ENCODE measurements around the gene CAMLG. TPM values are rescaled to one million over a fixed set of nuclear protein-coding genes. Genes with fewer than 3 reads are reported as not detected.

CAMLG gene
- total and polyA plus RNA-seq, 7 donors = 27.0 to 81.3 (median 60.5) TPM

- no peaks in the 10 kb centered on the region for H3K9me3 ChIP-seq
- no peaks in the 10 kb centered on the region for H3K4me1 ChIP-seq
- TF ChIP-seq, protein P1, sequence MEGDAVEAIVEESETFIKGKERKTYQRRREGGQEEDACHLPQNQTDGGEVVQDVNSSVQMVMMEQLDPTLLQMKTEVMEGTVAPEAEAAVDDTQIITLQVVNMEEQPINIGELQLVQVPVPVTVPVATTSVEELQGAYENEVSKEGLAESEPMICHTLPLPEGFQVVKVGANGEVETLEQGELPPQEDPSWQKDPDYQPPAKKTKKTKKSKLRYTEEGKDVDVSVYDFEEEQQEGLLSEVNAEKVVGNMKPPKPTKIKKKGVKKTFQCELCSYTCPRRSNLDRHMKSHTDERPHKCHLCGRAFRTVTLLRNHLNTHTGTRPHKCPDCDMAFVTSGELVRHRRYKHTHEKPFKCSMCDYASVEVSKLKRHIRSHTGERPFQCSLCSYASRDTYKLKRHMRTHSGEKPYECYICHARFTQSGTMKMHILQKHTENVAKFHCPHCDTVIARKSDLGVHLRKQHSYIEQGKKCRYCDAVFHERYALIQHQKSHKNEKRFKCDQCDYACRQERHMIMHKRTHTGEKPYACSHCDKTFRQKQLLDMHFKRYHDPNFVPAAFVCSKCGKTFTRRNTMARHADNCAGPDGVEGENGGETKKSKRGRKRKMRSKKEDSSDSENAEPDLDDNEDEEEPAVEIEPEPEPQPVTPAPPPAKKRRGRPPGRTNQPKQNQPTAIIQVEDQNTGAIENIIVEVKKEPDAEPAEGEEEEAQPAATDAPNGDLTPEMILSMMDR (IDR thresholded peaks at IDR 0.05) = no peak
- TF ChIP-seq POLR2AphosphoS5 (IDR thresholded peaks at IDR 0.05) (no peak), POLR2A (IDR thresholded peaks at IDR 0.05) (no peak), EP300 (IDR thresholded peaks at IDR 0.05) (no peak)
- peaks cover 8 to 97% (median 52%) of the 10 kb centered on the region in 4 donors for H3K36me3 ChIP-seq
- H3K4me3 ChIP-seq = no peak overlapping the region
- WGBS, 2 donors = 93% methylated on average over 10 of the region's 10 CpGs
- DNase-seq = no peak
- H3K27me3 ChIP-seq = no peaks in the 10 kb centered on the region
- intact Hi-C loops (cut with DNase I) = loop anchor here (10.0 kb wide), 1 partner anchor 52 kb away; no protein-coding TSS in a partner anchor
- no peak overlapping the region for H3K27ac ChIP-seq
Measured at GRCh38 chr5:134772461-134773125, 34.2 kb downstream of the CAMLG start.

- WGBS, 2 donors = 88 to 92% methylated on average over 2 of the region's 2 CpGs
- no peaks in the 10 kb centered on the region for H3K4me1 ChIP-seq
- H3K4me3 ChIP-seq = no peak overlapping the region
- intact Hi-C loops (cut with DNase I) = loop anchor here (10.0 kb wide), 1 partner anchor 47 kb away; no protein-coding TSS in a partner anchor
- peaks cover 6 to 98% (median 50%) of the 10 kb centered on the region in 4 donors for H3K36me3 ChIP-seq
- no peak for TF ChIP-seq POLR2AphosphoS5 (IDR thresholded peaks at IDR 0.05)
- TF ChIP-seq EP300 (IDR thresholded peaks at IDR 0.05) = no peak
- no peaks in the 10 kb centered on the region for H3K9me3 ChIP-seq
- no peaks in the 10 kb centered on the region for H3K27me3 ChIP-seq
- no peak for DNase-seq
- H3K27ac ChIP-seq = no peak overlapping the region
Measured at GRCh38 chr5:134777366-134777765, 39.0 kb downstream of the CAMLG start.

DNA sequence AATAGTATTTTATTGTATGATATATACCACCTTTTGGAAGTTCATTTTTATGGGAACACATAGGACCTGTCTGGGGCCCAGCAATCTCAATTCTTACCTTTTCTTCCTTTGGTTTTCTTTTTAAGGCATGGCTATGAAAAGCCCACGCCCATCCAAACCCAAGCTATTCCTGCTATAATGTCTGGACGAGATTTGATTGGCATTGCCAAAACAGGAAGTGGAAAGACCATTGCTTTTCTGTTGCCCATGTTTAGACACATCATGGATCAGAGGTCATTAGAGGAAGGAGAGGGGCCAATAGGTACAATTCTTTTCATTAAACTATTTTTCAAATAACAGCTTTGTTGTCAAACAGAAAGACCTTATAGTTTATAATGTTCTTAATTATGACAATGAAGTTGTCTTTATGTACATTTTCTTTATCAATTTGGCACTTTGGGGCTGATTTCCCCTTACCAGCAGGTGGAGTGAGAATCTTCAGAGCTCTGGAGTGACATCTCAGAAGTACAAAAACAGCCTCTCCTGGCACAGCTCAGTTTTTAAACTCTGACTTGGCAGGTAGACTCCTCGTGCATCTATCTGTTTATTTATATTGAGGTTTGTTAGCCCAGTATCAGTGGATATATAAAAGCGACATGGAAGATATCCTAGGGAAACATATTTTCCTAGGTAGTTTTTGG, 46.0 kb downstream of the CAMLG start:
- Histone ChIP-seq H3K27ac (no peak overlapping the region), H3K4me3 (no peak overlapping the region), H3K36me3 (peaks cover 3 to 93% (median 37%) of the 10 kb centered on the region in 4 donors), H3K4me1 (no peaks in the 10 kb centered on the region), H3K27me3 (no peaks in the 10 kb centered on the region), H3K9me3 (no peaks in the 10 kb centered on the region)
- no peak for DNase-seq
- TF ChIP-seq POLR2AphosphoS5 (IDR thresholded peaks at IDR 0.05) = no peak
- TF ChIP-seq EP300 (IDR thresholded peaks at IDR 0.05) = no peak
- no peak for TF ChIP-seq POLR2A (IDR thresholded peaks at IDR 0.05)
- TF ChIP-seq, protein P1 (IDR thresholded peaks at IDR 0.05) = no peak
- intact Hi-C loops (cut with DNase I) = loop anchor here (10.0 kb wide), 1 partner anchor 90 kb away; no protein-coding TSS in a partner anchor
- 43 to 66% methylated on average over 4 of the region's 4 CpGs for WGBS, 2 donors

DNA sequence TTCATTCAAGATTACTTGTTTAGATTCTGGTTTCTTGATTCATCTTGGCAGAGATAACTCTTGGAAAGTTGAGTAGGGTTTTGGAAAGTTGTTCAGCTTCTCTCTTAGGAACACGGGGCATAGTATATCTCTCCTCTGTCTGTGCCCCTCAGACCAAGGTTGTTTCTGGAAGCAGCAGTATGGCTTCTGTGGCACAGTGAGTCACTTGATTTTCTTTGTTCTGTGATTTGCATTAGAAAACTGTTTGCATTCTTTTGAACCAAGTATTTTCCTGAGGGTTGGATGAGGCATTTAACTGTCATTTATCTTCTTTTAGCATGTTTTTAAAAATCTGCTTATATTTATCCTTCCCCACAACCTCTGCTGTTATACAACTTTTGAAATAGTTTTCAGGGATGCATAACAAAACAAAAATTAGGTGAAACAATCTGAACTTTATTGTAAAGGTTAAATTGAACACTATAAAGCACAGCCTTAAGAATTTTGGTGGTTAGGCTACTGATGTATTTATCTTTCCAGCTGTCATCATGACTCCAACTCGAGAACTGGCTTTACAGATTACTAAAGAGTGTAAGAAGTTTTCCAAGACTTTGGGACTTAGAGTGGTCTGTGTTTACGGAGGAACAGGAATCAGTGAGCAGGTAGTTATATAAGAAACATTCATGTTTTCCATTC, 46.7 kb downstream of the CAMLG start:
- WGBS, 2 donors = 89% methylated on average over 3 of the region's 3 CpGs
- intact Hi-C loops (cut with DNase I) = loop anchor here (10.0 kb wide), 1 partner anchor 90 kb away; no protein-coding TSS in a partner anchor
- Histone ChIP-seq H3K27me3 (no peaks in the 10 kb centered on the region), H3K4me1 (no peaks in the 10 kb centered on the region), H3K36me3 (peaks cover 4 to 93% (median 37%) of the 10 kb centered on the region in 4 donors), H3K4me3 (no peak overlapping the region), H3K9me3 (no peaks in the 10 kb centered on the region), H3K27ac (no peak overlapping the region)
- TF ChIP-seq, protein P1 (IDR thresholded peaks at IDR 0.05) = no peak
- TF ChIP-seq POLR2A (IDR thresholded peaks at IDR 0.05) (no peak), POLR2AphosphoS5 (IDR thresholded peaks at IDR 0.05) (no peak), EP300 (IDR thresholded peaks at IDR 0.05) (no peak)
- DNase-seq = no peak

GRCh38 chr5:134787692-134788091, 49.3 kb downstream of the CAMLG start:
- Histone ChIP-seq H3K4me3 (no peak overlapping the region), H3K9me3 (no peaks in the 10 kb centered on the region), H3K27ac (no peak overlapping the region), H3K27me3 (no peaks in the 10 kb centered on the region), H3K36me3 (peaks cover 11 to 94% (median 39%) of the 10 kb centered on the region in 4 donors), H3K4me1 (no peaks in the 10 kb centered on the region)
- intact Hi-C loops (cut with DNase I) = loop anchor here (10.0 kb wide), 1 partner anchor 93 kb away; no protein-coding TSS in a partner anchor
- 92 to 98% methylated on average over 1 of the region's 1 CpG for WGBS, 2 donors
- no peak for TF ChIP-seq POLR2AphosphoS5 (IDR thresholded peaks at IDR 0.05)
- TF ChIP-seq, protein P1 (IDR thresholded peaks at IDR 0.05) = no peak
- no peak for TF ChIP-seq POLR2A (IDR thresholded peaks at IDR 0.05)
- TF ChIP-seq EP300 (IDR thresholded peaks at IDR 0.05) = no peak
- DNase-seq = no peak
